CD4-positive, alpha-beta T cell treated with Interleukin-17A for 4 hours (primary cell): ENCODE results near the gene GIMAP8.
"Not testable (repeated sequence)": the region's sequence is repeated elsewhere in the genome, so short reads cannot be mapped to it uniquely, and the experiment has no call there.

Source experiments
- DNase-seq: peaks from one replicate; pipeline ENCODE4 v3.0.0-alpha.2; 2020; ENCODE audit warnings: mixed read lengths

The GIMAP8 gene

GRCh38 chr7:150468241-150468640 is 17.8 kb downstream of the GIMAP8 start:
- peak; percentile 25 for DNase-seq

- no peak for DNase-seq
Measured at GRCh38 chr7:150471886-150472285, 21.5 kb downstream of the GIMAP8 start.

DNA sequence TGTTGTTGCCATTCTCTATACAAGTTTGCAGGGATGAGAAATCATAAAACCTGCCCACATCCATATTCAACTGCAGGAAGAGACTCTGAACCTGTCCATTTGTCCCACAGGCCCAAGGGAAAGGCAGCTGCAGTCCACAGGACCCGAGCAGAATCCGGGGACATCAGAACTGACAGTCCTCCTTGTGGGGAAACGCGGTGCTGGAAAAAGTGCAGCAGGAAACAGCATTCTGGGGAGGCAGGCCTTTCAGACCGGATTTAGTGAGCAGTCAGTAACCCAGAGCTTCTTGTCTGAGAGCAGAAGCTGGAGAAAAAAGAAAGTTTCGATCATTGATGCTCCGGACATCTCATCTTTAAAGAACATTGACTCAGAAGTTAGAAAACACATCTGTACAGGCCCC is 23.5 kb downstream of the GIMAP8 start:
- DNase-seq, result no peak

- no peak for DNase-seq
Measured at GRCh38 chr7:150476285-150476684, 25.9 kb downstream of the GIMAP8 start.

GRCh38 chr7:150476819-150477631 is 26.6 kb downstream of the GIMAP8 start:
- DNase-seq, result peak; percentile 47

- DNase-seq, result peak; percentile 73
Measured at GRCh38 chr7:150479023-150479716, 28.7 kb downstream of the GIMAP8 start.

GRCh38 chr7:150481186-150481920 is 30.9 kb downstream of the GIMAP8 start:
- peak; percentile 72 for DNase-seq

DNA sequence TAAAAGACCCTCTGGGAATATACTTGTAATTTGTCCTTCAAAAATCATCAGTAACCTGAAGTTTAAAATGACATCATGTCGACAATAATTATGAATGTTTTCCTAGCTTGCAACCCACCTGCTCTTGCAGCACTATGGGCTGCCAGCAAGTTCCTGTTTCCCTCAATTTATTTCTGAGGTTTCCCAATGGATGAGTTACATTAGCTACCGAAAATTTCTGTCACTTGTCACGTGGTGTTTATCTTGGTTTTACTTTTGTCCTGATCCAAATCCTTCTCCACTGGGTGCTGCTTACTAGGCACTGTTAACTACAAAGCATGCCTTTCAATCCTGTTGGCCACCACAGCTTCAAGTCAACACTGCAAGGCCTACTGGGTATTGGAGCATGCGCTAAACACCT is 31.5 kb downstream of the GIMAP8 start:
- DNase-seq, result peak; percentile 18

- DNase-seq, result not testable (repeated sequence)
Measured at GRCh38 chr7:150483514-150483913, 33.1 kb downstream of the GIMAP8 start.

DNA sequence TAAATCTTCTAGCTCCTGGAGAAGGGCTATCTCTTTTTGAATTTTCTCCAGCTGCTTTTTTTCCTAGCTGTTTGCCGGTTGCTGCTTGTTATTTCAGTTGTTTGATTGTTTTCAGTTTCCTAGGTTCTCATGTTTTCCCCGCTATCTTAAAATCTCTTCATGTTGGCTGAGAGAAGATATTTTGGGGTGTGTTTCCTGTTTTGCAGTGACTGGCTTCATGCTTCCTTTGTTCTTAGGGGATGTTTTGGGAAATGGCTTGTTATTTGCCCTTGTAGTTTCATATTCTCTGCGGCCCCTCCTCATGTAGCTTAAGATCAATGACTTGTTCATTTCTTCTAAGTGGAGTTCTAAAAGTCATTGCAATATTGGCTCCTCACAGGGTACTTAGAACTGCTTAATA is 33.6 kb downstream of the GIMAP8 start:
- peak; percentile 28 for DNase-seq

DNA sequence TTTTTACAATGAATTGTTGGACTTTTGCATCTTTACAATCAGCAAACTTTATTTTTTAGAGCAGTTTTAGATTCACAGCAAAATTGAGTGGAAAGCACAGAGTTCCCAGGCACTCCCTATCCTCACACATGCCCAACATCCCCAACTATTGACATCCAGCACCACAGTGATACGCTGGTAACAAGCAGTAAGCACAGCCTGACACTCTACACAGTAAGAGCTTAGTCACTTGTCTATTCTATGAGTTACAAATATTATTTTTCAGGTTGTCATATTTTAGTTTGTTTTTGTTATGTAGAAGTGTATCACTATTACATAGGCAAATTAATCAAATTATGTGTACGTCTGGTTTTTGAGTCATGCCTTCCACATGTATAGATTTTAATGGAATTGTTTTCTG is 37.2 kb downstream of the GIMAP8 start:
- DNase-seq, result no peak

GRCh38 chr7:150489782-150490181 is 39.4 kb downstream of the GIMAP8 start:
- DNase-seq, result no peak

DNA sequence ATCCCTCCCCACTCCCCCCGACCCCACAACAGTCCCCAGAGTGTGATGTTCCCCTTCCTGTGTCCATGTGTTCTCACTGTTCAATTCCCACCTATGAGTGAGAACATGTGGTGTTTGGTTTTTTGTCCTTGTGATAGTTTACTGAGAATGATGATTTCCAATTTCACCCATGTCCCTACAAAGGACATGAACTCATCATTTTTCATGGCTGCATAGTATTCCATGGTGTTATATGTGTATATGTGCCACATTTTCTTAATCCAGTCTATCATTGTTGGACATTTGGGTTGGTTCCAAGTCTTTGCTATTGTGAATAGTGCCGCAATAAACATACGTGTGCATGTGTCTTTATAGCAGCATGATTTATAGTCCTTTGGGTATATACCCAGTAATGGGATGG is 43.0 kb downstream of the GIMAP8 start:
- DNase-seq, result not testable (repeated sequence)

DNA sequence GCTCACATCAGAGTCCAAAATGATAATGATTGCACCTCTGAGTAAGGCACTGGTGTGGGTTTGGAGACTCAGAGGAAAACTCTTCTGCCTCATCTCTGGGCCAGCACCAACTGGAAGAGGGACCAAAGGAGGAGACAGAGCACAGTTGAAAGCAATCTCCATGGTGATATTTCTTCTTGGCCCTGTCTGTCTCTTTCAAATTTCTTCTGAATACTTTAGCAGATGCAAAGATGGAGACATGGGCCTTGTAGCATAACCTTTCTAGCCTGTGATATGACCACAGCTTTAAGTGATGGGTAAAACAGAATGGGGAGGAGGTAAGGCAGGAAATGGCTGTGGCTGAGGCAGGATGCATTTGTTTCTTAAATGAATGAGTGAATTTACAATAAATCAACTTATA is 52.1 kb downstream of the GIMAP8 start:
- peak; percentile 58 for DNase-seq

DNA sequence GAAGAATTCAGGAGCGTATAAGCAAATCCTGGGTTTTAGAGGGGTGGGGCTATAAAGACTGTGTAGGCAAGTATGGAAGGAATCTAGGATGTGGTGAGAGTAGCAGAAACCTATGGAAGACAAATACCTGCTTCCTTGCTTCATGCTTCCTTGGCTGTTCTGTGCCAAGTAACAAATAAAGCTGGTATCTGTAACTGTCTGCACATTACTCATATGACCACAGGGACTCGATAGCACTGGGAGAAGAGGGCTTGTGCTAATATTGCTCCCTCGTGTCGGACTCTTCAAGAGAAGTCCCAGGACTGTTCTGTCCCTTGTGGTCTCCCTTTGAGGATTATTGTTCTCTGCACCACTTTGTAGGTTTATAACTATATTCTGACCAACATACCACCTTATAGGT is 52.7 kb downstream of the GIMAP8 start:
- no peak for DNase-seq

- DNase-seq, result no peak
Measured at GRCh38 chr7:150503581-150503980, 53.2 kb downstream of the GIMAP8 start.

DNA sequence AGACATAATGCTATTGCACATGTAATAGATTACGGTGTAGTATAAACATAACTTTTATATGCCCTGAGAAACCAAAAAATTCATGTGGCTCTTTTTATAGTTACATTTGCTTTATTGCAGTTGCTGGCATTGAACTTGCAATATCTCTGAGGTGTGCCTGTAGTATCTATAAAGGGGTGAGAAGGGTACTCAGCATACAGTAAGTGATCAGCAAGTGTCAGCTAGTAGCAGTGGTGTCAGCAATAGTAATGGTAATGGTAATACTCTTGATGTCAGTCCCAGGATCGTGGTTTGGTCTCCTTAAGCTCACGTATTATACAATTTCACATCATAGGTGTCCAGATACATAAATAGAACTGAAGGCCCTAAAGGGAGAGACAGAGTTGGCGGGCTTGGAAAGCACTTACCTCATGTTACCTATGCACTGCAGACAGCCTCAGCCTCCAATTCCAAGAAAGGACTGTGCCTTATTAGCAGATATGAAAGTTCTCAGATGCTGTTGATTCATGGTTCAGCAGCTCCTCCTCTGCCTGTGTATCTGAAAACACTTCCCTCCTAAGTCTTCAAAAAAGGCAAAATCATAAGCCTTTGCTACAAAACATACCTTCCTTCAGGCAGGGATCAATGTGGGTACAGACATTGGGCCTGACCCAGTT is 57.6 kb downstream of the GIMAP8 start:
- DNase-seq, result peak; percentile 45

DNA sequence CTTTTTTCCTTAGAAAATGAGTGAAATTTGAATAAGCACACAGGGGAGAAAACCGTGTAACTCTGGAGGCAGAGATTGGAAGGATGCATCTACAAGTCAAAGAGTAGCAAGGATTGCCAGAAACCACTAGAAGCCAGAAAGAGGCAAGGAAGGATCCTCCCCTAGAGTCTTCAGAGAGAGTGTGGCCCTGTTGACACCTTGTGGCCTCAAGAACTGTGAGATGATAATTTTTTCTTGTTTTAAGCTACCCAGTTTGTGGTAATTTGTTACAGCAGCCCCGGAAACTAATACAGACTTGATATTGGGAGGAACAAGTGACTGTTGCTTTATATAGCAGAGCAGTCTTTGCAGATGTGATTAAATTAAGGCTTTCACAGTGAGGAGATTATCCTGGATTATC is 60.6 kb downstream of the GIMAP8 start:
- peak; percentile 29 for DNase-seq

- no peak for DNase-seq
Measured at GRCh38 chr7:150513758-150514157, 63.3 kb downstream of the GIMAP8 start.

- DNase-seq, result peak; percentile 80
Measured at GRCh38 chr7:150514748-150515222, 64.4 kb downstream of the GIMAP8 start, which contains the start of gene GIMAP7. TSS of gene GIMAP7 (plus strand) at chr7:150514872. CDS start at chr7:150519975, 5,103 bp downstream.

DNA sequence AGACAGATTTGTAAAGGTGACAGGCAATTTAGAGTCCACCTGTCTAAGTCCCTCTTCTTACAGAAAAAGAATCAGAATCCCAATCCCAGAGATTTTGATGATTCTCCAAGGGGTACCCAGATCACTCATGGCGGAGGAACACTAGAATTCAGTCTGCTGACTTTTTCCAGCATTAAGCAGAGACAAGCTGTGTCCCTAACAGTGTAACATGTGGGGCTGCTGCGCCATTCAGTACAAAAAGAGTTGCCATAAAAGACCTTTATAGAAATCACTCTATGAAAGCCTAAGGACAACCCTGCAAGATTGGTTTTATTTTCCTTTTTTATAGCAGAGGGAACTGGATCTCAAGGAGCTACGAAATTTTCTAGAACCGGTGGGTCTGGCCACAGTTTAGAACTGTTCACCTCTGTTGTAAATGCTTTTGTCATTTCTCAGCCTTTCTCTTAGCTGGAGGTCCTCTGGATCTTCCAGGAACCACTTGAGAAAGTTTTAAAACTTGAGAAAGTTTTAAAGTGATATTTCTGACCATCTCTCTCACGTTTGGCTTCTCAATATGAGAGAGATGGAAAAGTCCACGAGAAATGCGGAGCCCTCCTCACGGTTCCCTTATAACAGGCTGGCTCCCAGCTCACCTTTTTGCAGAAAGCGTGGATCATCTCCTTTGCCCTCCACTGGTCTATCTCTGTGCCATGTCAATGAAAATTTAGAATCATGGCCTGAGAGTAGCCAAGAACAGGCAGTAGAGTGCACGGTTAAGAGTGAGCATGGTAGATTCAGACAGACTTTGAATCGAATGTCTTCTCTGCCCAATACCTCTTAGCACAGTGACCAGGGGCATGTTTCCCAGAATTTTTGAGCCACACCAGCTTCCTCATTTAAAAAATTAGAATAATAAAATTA is 65.1 kb downstream of the GIMAP8 start:
- DNase-seq, result peak; percentile 53
